Mesothelial cell of epicardium (in vitro differentiated cells): ENCODE data around the gene SULT1A1. TPM values are rescaled to one million over a fixed set of nuclear protein-coding genes. Genes with fewer than 3 reads are reported as not detected.

Experiments used
- DNase-seq, 2 experiments: peaks; one replicate each; pipeline ENCODE4 v3.0.0; 2021; ENCODE audit warnings: low spot score in 2 of 2; ENCODE audit not compliant: unreplicated experiment in 2 of 2
- H3K27ac Mint-ChIP-seq: 2 replicates; pipeline ENCODE4 v1.8.0; 2021; ENCODE audit warnings: mixed read lengths
- H3K27me3 Mint-ChIP-seq: 2 replicates; pipeline ENCODE4 v1.8.0; 2021; ENCODE audit warnings: low read depth, mixed read lengths
- H3K36me3 Mint-ChIP-seq: 2 replicates; pipeline ENCODE4 v1.8.0; 2021; ENCODE audit warnings: mixed read lengths
- H3K4me1 Mint-ChIP-seq: 2 replicates; pipeline ENCODE4 v1.8.0; 2021; ENCODE audit warnings: mixed read lengths
- H3K4me3 Mint-ChIP-seq: 2 replicates; pipeline ENCODE4 v1.8.0; 2021; ENCODE audit warnings: mild to moderate bottlenecking, moderate library complexity, mixed read lengths
- H3K9me3 Mint-ChIP-seq: 2 replicates; pipeline ENCODE4 v1.8.0; 2021; ENCODE audit warnings: mixed read lengths
- total RNA-seq: library from RNA; stranded (reverse); gene quantifications from 3 replicates; pipeline ENCODE4 v1.2.1, GENCODE V29; 2021
- TF ChIP-seq, protein P1 (sequence below): fragments of 200-600 bp; sonication (generic); IDR thresholded peaks from one replicate; pipeline ENCODE4 v1.5.0; 2021; ENCODE audit warnings: antibody characterized with exemption; ENCODE audit not compliant: unreplicated experiment

Gene SULT1A1
- total RNA-seq, 1 donor from 2014 or later: 8.3 TPM

DNA sequence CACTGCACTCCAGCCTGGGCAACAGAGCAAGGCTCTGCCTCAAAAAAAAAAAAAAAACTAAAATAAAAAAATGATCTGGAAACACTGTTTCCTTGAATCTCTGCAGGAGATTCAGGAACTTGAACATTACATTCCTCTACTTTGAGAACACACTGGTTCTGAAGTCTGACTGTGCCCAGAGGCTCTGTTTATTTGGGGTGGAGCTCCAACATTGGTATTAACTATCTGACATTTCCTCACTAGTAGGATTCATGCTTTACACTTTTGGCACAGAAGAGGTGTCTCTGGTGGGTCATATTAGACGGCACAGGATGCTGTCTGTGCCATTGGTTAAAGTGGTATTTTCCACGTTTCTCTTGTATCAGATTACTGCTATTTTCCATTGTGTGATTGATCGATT is 23.4 kb downstream of the SULT1A1 start:
- peaks cover 48% of the 10 kb centered on the region for H3K36me3 Mint-ChIP-seq
- no peak overlapping the region for H3K4me3 Mint-ChIP-seq
- TF ChIP-seq, protein P1, sequence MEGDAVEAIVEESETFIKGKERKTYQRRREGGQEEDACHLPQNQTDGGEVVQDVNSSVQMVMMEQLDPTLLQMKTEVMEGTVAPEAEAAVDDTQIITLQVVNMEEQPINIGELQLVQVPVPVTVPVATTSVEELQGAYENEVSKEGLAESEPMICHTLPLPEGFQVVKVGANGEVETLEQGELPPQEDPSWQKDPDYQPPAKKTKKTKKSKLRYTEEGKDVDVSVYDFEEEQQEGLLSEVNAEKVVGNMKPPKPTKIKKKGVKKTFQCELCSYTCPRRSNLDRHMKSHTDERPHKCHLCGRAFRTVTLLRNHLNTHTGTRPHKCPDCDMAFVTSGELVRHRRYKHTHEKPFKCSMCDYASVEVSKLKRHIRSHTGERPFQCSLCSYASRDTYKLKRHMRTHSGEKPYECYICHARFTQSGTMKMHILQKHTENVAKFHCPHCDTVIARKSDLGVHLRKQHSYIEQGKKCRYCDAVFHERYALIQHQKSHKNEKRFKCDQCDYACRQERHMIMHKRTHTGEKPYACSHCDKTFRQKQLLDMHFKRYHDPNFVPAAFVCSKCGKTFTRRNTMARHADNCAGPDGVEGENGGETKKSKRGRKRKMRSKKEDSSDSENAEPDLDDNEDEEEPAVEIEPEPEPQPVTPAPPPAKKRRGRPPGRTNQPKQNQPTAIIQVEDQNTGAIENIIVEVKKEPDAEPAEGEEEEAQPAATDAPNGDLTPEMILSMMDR: no peak
- no peaks in the 10 kb centered on the region for H3K27me3 Mint-ChIP-seq
- H3K4me1 Mint-ChIP-seq: no peaks in the 10 kb centered on the region
- H3K27ac Mint-ChIP-seq: no peak overlapping the region
- DNase-seq: no peak
- no peaks in the 10 kb centered on the region for H3K9me3 Mint-ChIP-seq

DNA sequence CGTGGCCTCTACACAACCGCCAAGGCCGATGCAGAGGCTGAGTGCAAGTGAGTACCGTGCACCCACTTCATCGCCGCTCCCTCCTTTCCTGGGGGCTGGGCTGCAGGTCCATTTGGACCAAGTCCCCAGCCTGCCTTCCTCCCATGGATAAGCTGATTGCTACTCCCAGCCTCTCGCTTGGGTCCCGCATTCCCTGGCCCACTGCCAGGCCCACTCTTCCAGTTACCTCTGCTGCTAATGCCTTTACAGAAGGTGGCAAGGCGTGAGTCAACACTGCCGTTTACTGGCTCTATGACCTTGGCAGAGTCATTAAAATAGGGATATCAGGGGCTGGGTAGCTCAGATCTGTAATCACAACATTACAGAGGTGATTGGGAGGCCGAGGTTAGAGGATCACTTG is 24.2 kb downstream of the SULT1A1 start:
- Mint-ChIP-seq H3K27me3 (no peaks in the 10 kb centered on the region), H3K9me3 (no peaks in the 10 kb centered on the region), H3K27ac (no peak overlapping the region), H3K4me1 (no peaks in the 10 kb centered on the region), H3K36me3 (peaks cover 48% of the 10 kb centered on the region), H3K4me3 (no peak overlapping the region)
- DNase-seq: no peak
- TF ChIP-seq, protein P1: no peak

DNA sequence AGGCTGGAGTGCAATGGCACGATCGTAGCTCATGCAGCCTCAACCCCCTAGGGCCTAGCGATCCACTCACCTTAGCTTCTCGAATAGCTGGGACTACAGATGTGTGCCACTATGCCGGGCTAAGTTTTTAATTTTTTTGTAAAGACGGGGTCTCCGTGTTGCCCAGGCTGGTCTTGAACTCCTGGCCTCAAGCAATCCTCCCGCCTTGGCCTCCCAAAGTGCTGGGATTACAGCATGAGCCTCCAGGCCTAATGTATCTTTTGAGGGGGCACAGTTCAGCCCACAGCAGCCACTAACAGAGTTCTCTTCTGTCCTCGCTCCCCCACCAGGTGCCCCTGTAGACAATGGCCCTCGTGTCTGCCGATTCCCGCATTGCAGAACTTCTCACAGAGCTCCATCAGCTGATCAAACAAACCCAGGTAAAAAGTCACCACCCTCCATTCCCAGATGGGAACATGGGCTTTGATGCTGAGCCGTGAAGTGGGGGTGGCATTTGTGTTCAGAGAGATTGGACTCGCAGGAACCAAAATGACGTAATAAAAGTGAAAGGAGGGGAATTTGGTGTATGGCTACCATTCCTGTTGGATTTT is 29.0 kb downstream of the SULT1A1 start:
- Mint-ChIP-seq H3K27ac (no peak overlapping the region), H3K4me3 (no peak overlapping the region), H3K9me3 (no peaks in the 10 kb centered on the region), H3K36me3 (peaks cover 38% of the 10 kb centered on the region), H3K4me1 (no peaks in the 10 kb centered on the region), H3K27me3 (no peaks in the 10 kb centered on the region)
- DNase-seq: no peak
- TF ChIP-seq, protein P1: no peak

DNA sequence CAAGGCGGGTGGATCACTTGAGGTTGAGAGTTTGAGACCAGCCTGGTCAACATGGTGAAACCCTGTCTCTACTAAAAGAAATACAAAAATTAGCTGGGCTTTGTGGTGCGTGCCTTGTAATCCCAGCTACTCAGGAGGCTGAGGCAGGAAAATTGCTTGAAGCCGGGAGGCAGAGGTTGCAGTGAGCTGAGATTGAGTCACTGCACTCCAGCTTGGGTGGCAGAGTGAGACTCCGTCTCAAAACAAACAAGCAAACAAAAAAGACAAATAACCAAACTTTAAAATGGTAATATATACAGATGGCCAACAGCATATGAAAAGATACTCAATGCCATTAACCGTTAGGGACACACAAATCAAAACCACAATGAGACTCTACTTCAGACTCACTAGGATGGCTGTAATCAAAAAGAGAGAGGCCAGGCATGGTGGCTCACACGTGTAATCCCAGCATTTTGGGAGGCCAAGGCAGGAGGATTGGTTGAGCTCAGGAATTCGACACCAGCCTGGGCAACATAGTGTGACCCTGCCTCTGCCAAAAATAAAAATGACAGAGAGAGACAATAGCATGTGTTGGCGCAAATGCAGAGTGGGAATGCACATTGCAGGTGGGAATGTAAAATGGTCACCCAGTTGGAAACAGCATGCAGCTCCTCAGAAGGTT is 34.3 kb downstream of the SULT1A1 start:
- DNase-seq: no peak
- Mint-ChIP-seq H3K27me3 (no peaks in the 10 kb centered on the region), H3K36me3 (peaks cover 12% of the 10 kb centered on the region), H3K9me3 (no peaks in the 10 kb centered on the region), H3K27ac (no peak overlapping the region), H3K4me1 (peaks cover 24% of the 10 kb centered on the region), H3K4me3 (no peak overlapping the region)
- TF ChIP-seq, protein P1: no peak

DNA sequence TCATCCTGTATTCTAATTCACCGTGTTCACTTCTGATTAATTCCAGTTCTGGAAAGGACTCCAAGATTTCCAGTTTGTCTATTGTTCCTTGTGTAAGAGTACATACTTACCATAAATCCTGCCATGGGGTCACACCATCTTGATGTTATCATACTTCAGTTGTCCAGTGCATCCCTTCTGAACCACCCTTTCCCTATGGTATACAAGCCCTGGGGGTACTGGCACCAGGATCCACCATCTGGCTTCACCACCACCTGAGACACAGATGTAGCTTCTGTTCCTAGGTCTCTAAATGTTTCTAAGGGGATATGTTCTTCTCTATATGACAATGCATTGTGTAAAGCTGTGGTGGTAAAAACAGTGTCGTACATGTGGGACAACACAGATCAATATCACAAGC is 34.9 kb downstream of the SULT1A1 start:
- no peaks in the 10 kb centered on the region for H3K9me3 Mint-ChIP-seq
- DNase-seq: no peak
- TF ChIP-seq, protein P1: no peak
- H3K36me3 Mint-ChIP-seq: peaks cover 12% of the 10 kb centered on the region
- H3K27me3 Mint-ChIP-seq: no peaks in the 10 kb centered on the region
- no peak overlapping the region for H3K27ac Mint-ChIP-seq
- no peak overlapping the region for H3K4me3 Mint-ChIP-seq
- peaks cover 24% of the 10 kb centered on the region for H3K4me1 Mint-ChIP-seq
